ENCODE results near the gene TSPAN5.

DNA sequence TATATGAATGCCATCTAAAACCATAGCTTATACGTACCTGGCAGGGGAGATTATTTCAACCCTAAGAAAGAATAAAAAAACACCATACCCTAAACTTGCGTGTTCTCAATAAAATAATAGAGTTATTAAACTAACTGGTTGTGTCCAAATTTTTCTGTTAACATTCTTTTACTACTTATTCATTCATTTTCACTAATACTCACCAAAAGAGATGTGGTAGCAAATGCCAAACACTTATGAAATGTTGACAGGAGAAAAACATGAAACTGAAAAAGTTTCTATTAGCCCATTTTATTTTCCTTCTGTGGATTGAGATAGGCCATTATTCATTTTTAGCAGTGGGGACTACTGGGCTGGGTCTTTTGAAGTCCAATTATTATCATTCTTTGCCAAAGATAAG, 102.0 kb downstream of the TSPAN5 start:
- TF ChIP-seq, protein P1, sequence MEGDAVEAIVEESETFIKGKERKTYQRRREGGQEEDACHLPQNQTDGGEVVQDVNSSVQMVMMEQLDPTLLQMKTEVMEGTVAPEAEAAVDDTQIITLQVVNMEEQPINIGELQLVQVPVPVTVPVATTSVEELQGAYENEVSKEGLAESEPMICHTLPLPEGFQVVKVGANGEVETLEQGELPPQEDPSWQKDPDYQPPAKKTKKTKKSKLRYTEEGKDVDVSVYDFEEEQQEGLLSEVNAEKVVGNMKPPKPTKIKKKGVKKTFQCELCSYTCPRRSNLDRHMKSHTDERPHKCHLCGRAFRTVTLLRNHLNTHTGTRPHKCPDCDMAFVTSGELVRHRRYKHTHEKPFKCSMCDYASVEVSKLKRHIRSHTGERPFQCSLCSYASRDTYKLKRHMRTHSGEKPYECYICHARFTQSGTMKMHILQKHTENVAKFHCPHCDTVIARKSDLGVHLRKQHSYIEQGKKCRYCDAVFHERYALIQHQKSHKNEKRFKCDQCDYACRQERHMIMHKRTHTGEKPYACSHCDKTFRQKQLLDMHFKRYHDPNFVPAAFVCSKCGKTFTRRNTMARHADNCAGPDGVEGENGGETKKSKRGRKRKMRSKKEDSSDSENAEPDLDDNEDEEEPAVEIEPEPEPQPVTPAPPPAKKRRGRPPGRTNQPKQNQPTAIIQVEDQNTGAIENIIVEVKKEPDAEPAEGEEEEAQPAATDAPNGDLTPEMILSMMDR (IDR thresholded peaks at IDR 0.05): no peak
- TF ChIP-seq POLR2AphosphoS5 (IDR thresholded peaks at IDR 0.05) (no peak), POLR2A (IDR thresholded peaks at IDR 0.05) (no peak)

All from breast epithelium (tissue), 3 donors.